Cardiac muscle cell (in vitro differentiated cells and primary cell): ENCODE data around the gene PAGE4. TPM values are rescaled to one million over a fixed set of nuclear protein-coding genes. Genes with fewer than 3 reads are reported as not detected.

Experiments used
- DNase-seq, 2 donors: peaks; one replicate each; pipeline versions ENCODE4 v3.0.0 to v3.0.0-alpha.2; 2010 to 2017; ENCODE audit warnings: low read depth in 1 of 2, low spot score in 1 of 2
- H3K27ac ChIP-seq: fragments of 200-600 bp; sonication (generic); 2 replicates; pipeline ENCODE4 v1.5.1; 2016
- H3K27me3 ChIP-seq: fragments of 200-600 bp; sonication (generic); 2 replicates; pipeline ENCODE4 v1.6.0; 2016; ENCODE audit warnings: control low read depth
- H3K36me3 ChIP-seq: fragments of 200-600 bp; sonication (generic); 2 replicates; pipeline ENCODE4 v1.5.1; 2016; ENCODE audit warnings: control low read depth
- H3K4me1 ChIP-seq: fragments of 200-600 bp; sonication (generic); 2 replicates; pipeline ENCODE4 v1.8.1; 2017; ENCODE audit warnings: low read depth, mild to moderate bottlenecking, mixed run types
- H3K4me3 ChIP-seq: fragments of 200-600 bp; sonication (generic); 2 replicates; pipeline ENCODE4 v1.5.1; 2016; ENCODE audit warnings: mild to moderate bottlenecking
- H3K9me3 ChIP-seq: fragments of 200-600 bp; sonication (generic); 2 replicates; pipeline ENCODE4 v1.5.1; 2017; ENCODE audit warnings: low read depth, mild to moderate bottlenecking, control low read depth
- CTCF ChIP-seq: IDR thresholded peaks from 2 replicates; pipeline ENCODE4 v1.5.1; 2012; ENCODE audit warnings: low read depth, mild to moderate bottlenecking, low read length
- polyA plus RNA-seq: library from polyadenylated mRNA; unstranded; fragments of >200 nt; fragmentation: Nextera tagmentation; extraction: Ambion mirVana; gene quantifications from 2 replicates; pipeline ENCODE4 v1.2.1, GENCODE V29; 2016
- total RNA-seq: library from RNA; depleted of rRNA; stranded (reverse); fragments of >200 nt; gene quantifications from 2 replicates; pipeline ENCODE4 v1.2.3, GENCODE V29; 2016

PAGE4 gene
- total and polyA plus RNA-seq, 2 experiments from 2014 or later, result not detected

- no peaks in the 10 kb centered on the region for H3K4me1 ChIP-seq
- H3K9me3 ChIP-seq, result no peaks in the 10 kb centered on the region
- DNase-seq, result no peak
- TF ChIP-seq CTCF, result no peak
- H3K27ac ChIP-seq, result no peak overlapping the region
- no peaks in the 10 kb centered on the region for H3K36me3 ChIP-seq
- no peaks in the 10 kb centered on the region for H3K27me3 ChIP-seq
- H3K4me3 ChIP-seq, result no peak overlapping the region
These were observed 19.0 kb upstream of the PAGE4 start for GRCh38 chrX:49809891-49810632.

GRCh38 chrX:49812177-49812576, 16.9 kb upstream of the PAGE4 start:
- DNase-seq, result no peak
- no peak overlapping the region for H3K27ac ChIP-seq
- H3K4me1 ChIP-seq, result no peaks in the 10 kb centered on the region
- no peak for TF ChIP-seq CTCF
- no peaks in the 10 kb centered on the region for H3K27me3 ChIP-seq
- H3K9me3 ChIP-seq, result no peaks in the 10 kb centered on the region
- no peaks in the 10 kb centered on the region for H3K36me3 ChIP-seq
- no peak overlapping the region for H3K4me3 ChIP-seq

DNA sequence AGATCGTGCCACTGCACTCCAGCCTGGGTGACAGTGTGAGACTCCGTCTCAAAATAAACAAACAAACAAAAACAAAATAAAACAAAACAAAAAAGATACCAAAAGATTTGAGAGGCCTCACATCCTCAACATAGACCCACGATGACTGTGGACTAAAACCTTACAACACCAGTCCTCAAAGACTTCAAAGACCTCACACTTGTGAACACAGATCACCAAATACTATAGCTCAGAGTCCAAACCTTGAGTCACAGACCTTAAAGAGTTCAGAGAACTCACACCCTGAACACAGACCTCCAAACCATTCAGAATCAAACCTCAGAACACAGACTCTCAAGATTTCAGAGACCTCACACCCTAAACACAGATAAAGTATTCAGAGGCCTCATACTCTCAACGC, 12.7 kb upstream of the PAGE4 start:
- no peak for DNase-seq
- no peaks in the 10 kb centered on the region for H3K9me3 ChIP-seq
- H3K4me3 ChIP-seq, result no peak overlapping the region
- no peaks in the 10 kb centered on the region for H3K27me3 ChIP-seq
- no peaks in the 10 kb centered on the region for H3K36me3 ChIP-seq
- H3K27ac ChIP-seq, result no peak overlapping the region
- H3K4me1 ChIP-seq, result no peaks in the 10 kb centered on the region
- TF ChIP-seq CTCF, result no peak

GRCh38 chrX:49838374-49838773, 9.3 kb downstream of the PAGE4 start:
- no peaks in the 10 kb centered on the region for H3K9me3 ChIP-seq
- no peak overlapping the region for H3K4me3 ChIP-seq
- no peak overlapping the region for H3K27ac ChIP-seq
- no peaks in the 10 kb centered on the region for H3K36me3 ChIP-seq
- peak; percentile 22 to 24 for DNase-seq
- no peaks in the 10 kb centered on the region for H3K4me1 ChIP-seq
- peak; percentile 39 for TF ChIP-seq CTCF
- peaks cover 6% of the 10 kb centered on the region for H3K27me3 ChIP-seq

GRCh38 chrX:49840679-49841078, 11.6 kb downstream of the PAGE4 start:
- no peak overlapping the region for H3K27ac ChIP-seq
- H3K4me3 ChIP-seq, result no peak overlapping the region
- H3K9me3 ChIP-seq, result no peaks in the 10 kb centered on the region
- no peaks in the 10 kb centered on the region for H3K36me3 ChIP-seq
- H3K4me1 ChIP-seq, result no peaks in the 10 kb centered on the region
- peak; percentile 38 for TF ChIP-seq CTCF
- H3K27me3 ChIP-seq, result no peaks in the 10 kb centered on the region
- peak; percentile 60 to 88 for DNase-seq
